Erythroblast (primary cell): Measurements from ENCODE around the gene FAM124A.

Experiments
- GATA1 ChIP-seq: IDR thresholded peaks from 2 replicates; pipeline ENCODE4 v1.6.1; 2011; ENCODE audit warnings: low read depth, mild to moderate bottlenecking, control low read depth, low read length, moderate library complexity
- POLR2A ChIP-seq: IDR thresholded peaks from 2 replicates; pipeline ENCODE4 v1.6.1; 2011; ENCODE audit warnings: mild to moderate bottlenecking, low read length

DNA sequence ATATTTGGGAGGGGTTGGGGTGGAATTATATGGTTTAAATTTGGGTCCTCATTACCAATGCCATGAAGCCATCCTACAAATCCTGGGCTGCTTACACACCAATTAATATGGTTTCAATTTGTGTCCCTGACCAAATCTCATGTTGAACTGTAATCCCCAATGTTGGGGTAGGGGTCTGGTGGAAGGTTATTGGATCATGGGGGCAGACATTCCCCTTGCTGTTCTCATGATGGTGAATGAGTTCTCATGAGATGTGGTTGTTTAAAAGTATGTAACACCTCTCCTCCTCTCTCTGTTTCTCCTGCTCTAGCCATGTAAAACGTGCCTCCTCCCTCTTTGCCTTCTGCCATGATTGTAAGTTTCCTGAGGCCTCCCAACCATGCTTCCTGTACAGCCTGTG is 46.6 kb upstream of the FAM124A start:
- TF ChIP-seq POLR2A = no peak
- TF ChIP-seq GATA1 = no peak
